PC-9 (cell line): ENCODE results near the gene KLK15. TPM values are rescaled to one million over a fixed set of nuclear protein-coding genes. Genes with fewer than 3 reads are reported as not detected.

ENCODE experiments used
- BruUV-seq: library from RNA; stranded (reverse); fragments of 400-500 nt; replicated peaks from 2 replicates; lab custom pipeline; 2021; lab: Mats Ljungman, UMichigan
- CTCF ChIA-PET: fragments of 300-600 bp; sonication (Branson Sonifier 250); formaldehyde crosslinking; loops from one replicate; lab custom pipeline; 2022; ENCODE audit warnings: antibody characterized with exemption; lab: Charles Lee
- POLR2A ChIA-PET: fragments of 300-600 bp; sonication (Branson Sonifier 250); formaldehyde crosslinking; loops from one replicate; lab custom pipeline; 2022; ENCODE audit warnings: antibody characterized with exemption; ENCODE audit not compliant: unreplicated experiment; lab: Charles Lee
- DNase-seq, 2 experiments: peaks; one replicate each; pipeline versions ENCODE4 v3.0.0 to v3.0.0-alpha.2; 2015 to 2022; ENCODE audit warnings: mixed read lengths in 1 of 2
- H2AFZ ChIP-seq: fragments of 200-600 bp; sonication (generic); 2 replicates; pipeline ENCODE4 v1.8.1; 2017; ENCODE audit warnings: antibody characterized with exemption
- H3F3A ChIP-seq: fragments of 200-600 bp; sonication (generic); 2 replicates; pipeline ENCODE4 v1.8.1; 2017; ENCODE audit warnings: antibody characterized with exemption, mild to moderate bottlenecking, low read depth; ENCODE audit not compliant: insufficient read depth
- H3K27ac ChIP-seq: fragments of 200-600 bp; sonication (generic); 2 replicates; pipeline ENCODE4 v1.6.1; 2016; ENCODE audit warnings: mixed run types
- H3K27me3 ChIP-seq: fragments of 200-600 bp; sonication (generic); 2 replicates; pipeline ENCODE4 v1.6.1; 2016; ENCODE audit warnings: low read depth, mixed run types; ENCODE audit not compliant: insufficient read depth
- H3K36me3 ChIP-seq: fragments of 200-600 bp; sonication (generic); 2 replicates; pipeline ENCODE4 v1.6.1; 2016; ENCODE audit warnings: low read depth, mixed run types
- H3K4me1 ChIP-seq: fragments of 200-600 bp; sonication (generic); replicated peaks from 2 replicates; pipeline ENCODE4 v1.6.1; 2016; ENCODE audit warnings: mixed run types; ENCODE audit not compliant: insufficient read depth
- H3K4me2 ChIP-seq: fragments of 200-600 bp; sonication (generic); 2 replicates; pipeline ENCODE4 v1.6.1; 2017; ENCODE audit warnings: mixed run types
- H3K4me3 ChIP-seq: fragments of 200-600 bp; sonication (generic); 2 replicates; pipeline ENCODE4 v1.6.1; 2016; ENCODE audit warnings: mixed run types
- H3K79me2 ChIP-seq: fragments of 200-600 bp; sonication (generic); 2 replicates; pipeline ENCODE4 v1.6.1; 2017; ENCODE audit warnings: low read depth, mixed run types
- H3K9me2 ChIP-seq: fragments of 200-600 bp; sonication (generic); 2 replicates; pipeline ENCODE4 v1.8.1; 2017; ENCODE audit warnings: mild to moderate bottlenecking; ENCODE audit not compliant: insufficient read depth
- H3K9me3 ChIP-seq: fragments of 200-600 bp; sonication (generic); 2 replicates; pipeline ENCODE4 v1.8.1; 2016; ENCODE audit warnings: low read depth; ENCODE audit not compliant: insufficient read depth
- H4K20me1 ChIP-seq: fragments of 200-600 bp; sonication (generic); 2 replicates; pipeline ENCODE4 v1.8.1; 2017; ENCODE audit not compliant: insufficient read depth
- EZH2 ChIP-seq: fragments of 200-600 bp; sonication (generic); IDR thresholded peaks from 2 replicates; pipeline ENCODE4 v1.8.0; 2017; ENCODE audit warnings: antibody characterized with exemption, low read depth
- intact Hi-C: fragments of 100-400 bp; cut with micrococcal nuclease; formaldehyde crosslinking; loops from one replicate; pipeline ENCODE4 v1.10.0; 2022; ENCODE audit not compliant: unreplicated experiment
- total RNA-seq: library from RNA; stranded (reverse); gene quantifications from 2 replicates; pipeline ENCODE4 v1.2.3, GENCODE V29; 2021
- TF ChIP-seq, protein P1 (sequence below): fragments of 200-600 bp; sonication (generic); conservative IDR thresholded peaks from 2 replicates; pipeline ENCODE4 v1.6.1; 2017; ENCODE audit warnings: mixed run types, antibody characterized with exemption, mild to moderate bottlenecking, moderate library complexity

Gene KLK15
- total RNA-seq, 1 experiment from 2014 or later = not detected

DNA sequence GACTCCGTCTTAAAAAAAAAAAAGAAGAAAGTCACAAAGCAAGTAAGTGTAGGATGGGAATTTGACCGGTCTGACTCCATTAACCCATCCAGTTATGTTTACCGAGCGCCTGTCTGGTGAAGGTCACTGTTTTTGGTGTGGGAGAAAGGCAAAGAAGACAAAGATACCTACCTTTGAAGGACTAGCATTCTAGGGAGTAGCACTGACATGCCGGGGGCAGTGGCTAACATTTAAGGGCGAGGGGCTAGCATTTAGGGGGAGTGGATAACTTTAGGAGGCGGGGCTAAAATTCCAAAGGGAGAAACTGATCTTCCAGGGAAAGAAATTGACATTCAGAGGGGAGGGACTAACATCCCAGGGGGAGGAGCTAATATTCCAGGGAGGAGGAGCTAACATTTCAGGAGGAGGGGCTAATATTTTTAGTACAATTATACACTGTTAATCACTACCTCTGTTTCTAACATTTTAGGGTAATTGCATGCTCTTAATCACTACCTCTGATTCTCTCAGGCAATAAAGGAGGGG, 54.4 kb downstream of the KLK15 start:
- Histone ChIP-seq H4K20me1 (no peaks in the 10 kb centered on the region), H3K4me3 (no peak overlapping the region), H2AFZ (no peak overlapping the region), H3K36me3 (no peaks in the 10 kb centered on the region), H3K4me2 (no peak overlapping the region), H3K9me3 (no peaks in the 10 kb centered on the region), H3K9me2 (no peaks in the 10 kb centered on the region), H3F3A (no peaks in the 10 kb centered on the region; the same call in 1 of the 2 replicates), H3K4me1 (no peaks in the 10 kb centered on the region), H3K27ac (no peak overlapping the region), H3K79me2 (no peaks in the 10 kb centered on the region), H3K27me3 (peaks cover 80% of the 10 kb centered on the region)
- no TSS peak for BruUV-seq
- TF ChIP-seq, protein P1, sequence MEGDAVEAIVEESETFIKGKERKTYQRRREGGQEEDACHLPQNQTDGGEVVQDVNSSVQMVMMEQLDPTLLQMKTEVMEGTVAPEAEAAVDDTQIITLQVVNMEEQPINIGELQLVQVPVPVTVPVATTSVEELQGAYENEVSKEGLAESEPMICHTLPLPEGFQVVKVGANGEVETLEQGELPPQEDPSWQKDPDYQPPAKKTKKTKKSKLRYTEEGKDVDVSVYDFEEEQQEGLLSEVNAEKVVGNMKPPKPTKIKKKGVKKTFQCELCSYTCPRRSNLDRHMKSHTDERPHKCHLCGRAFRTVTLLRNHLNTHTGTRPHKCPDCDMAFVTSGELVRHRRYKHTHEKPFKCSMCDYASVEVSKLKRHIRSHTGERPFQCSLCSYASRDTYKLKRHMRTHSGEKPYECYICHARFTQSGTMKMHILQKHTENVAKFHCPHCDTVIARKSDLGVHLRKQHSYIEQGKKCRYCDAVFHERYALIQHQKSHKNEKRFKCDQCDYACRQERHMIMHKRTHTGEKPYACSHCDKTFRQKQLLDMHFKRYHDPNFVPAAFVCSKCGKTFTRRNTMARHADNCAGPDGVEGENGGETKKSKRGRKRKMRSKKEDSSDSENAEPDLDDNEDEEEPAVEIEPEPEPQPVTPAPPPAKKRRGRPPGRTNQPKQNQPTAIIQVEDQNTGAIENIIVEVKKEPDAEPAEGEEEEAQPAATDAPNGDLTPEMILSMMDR = no peak
- TF ChIP-seq EZH2 = no peak
- DNase-seq = no peak
- intact Hi-C loops = no loop called here
- POLR2A ChIA-PET = no interaction called here
- CTCF ChIA-PET = interaction anchor here (0.6 kb wide), 1 partner anchor 204 kb away, joined by 4 read pairs; no protein-coding TSS in a partner anchor

DNA sequence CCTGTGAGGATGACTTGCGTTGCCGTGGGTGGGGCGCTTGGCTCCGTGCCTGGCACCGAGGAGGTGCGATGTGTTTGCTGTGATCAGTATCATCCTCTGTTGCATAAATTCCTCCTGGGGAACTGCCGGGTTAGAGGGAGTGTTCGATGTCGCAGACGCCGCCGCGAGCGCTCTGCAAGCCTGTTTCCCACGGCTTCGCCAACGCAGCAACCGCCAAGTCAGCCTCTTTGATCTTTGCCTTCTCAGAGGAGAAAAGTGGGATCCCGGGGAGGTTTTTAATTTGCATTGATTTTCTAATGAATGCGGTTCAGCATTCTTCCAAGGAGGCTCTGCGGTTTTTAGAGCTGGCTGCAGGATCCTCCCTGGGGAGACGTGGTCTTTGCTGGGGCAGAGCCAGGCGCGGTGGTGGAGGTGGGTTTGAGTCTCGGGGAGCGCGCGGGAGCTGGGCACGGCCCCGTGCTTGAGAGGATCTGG, 55.5 kb downstream of the KLK15 start:
- TF ChIP-seq, protein P1 = no peak
- no peak for TF ChIP-seq EZH2
- no peaks in the 10 kb centered on the region for H3K9me3 ChIP-seq
- no peak for DNase-seq
- no peak overlapping the region for H2AFZ ChIP-seq
- no peaks in the 10 kb centered on the region for H3K36me3 ChIP-seq
- BruUV-seq = no TSS peak
- no peaks in the 10 kb centered on the region for H3K9me2 ChIP-seq
- peaks cover 91% of the 10 kb centered on the region for H3K27me3 ChIP-seq
- H3K4me3 ChIP-seq = no peak overlapping the region
- no peaks in the 10 kb centered on the region for H3K4me1 ChIP-seq
- no peaks in the 10 kb centered on the region for H4K20me1 ChIP-seq
- POLR2A ChIA-PET = interaction anchor here (0.5 to 0.6 kb wide), 2 partner anchors 446 to 588 kb away, joined by 3 read pairs; no protein-coding TSS in a partner anchor
- H3K4me2 ChIP-seq = no peak overlapping the region
- H3K79me2 ChIP-seq = no peaks in the 10 kb centered on the region
- no peaks in the 10 kb centered on the region for H3F3A ChIP-seq
- CTCF ChIA-PET = interaction anchor here (0.5 kb wide), 1 partner anchor 137 kb away, joined by 3 read pairs; no protein-coding TSS in a partner anchor
- intact Hi-C loops = no loop called here
- no peak overlapping the region for H3K27ac ChIP-seq

DNA sequence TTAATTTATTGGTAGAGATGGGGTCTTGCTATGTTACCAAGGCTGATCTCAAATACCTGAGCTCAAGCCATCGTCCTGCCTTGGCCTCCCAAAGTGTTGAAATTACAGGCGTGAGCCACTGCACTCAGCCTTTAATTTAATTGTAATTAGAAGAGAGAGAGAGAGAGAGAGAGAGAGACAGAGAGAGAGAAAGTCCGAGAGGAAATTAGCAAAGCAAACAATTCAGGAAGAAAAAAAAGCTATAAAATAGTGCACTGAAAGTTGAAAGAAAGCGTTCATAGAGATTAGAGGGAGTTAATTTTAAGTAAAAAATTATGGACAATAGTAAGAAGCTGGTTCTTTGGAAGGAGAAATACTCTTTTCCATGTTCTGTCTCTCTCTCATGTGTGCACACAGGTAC, 56.1 kb downstream of the KLK15 start:
- H4K20me1 ChIP-seq = no peaks in the 10 kb centered on the region
- H3K36me3 ChIP-seq = no peaks in the 10 kb centered on the region
- no peak for DNase-seq
- no peaks in the 10 kb centered on the region for H3K79me2 ChIP-seq
- TF ChIP-seq, protein P1 = no peak
- no peak for TF ChIP-seq EZH2
- H3F3A ChIP-seq = no peaks in the 10 kb centered on the region
- POLR2A ChIA-PET = no interaction called here
- intact Hi-C loops = no loop called here
- H2AFZ ChIP-seq = no peak overlapping the region
- H3K9me2 ChIP-seq = no peaks in the 10 kb centered on the region
- H3K27ac ChIP-seq = no peak overlapping the region
- CTCF ChIA-PET = interaction anchor here (0.5 kb wide), 1 partner anchor 266 kb away, joined by 8 read pairs; no protein-coding TSS in a partner anchor
- H3K27me3 ChIP-seq = peaks cover 91% of the 10 kb centered on the region
- H3K4me1 ChIP-seq = no peaks in the 10 kb centered on the region
- no peak overlapping the region for H3K4me3 ChIP-seq
- BruUV-seq = no TSS peak
- H3K4me2 ChIP-seq = no peak overlapping the region
- no peaks in the 10 kb centered on the region for H3K9me3 ChIP-seq
